GM19023 (cell line): ENCODE measurements around the gene CRYAA.

ENCODE experiments used
- ATAC-seq: cut with Tn5 transposase; IDR thresholded peaks from one replicate; pipeline ENCODE4 v1.9.1; 2021; ENCODE audit warnings: mild to moderate bottlenecking, moderate library complexity; ENCODE audit not compliant: unreplicated experiment

Gene CRYAA

DNA sequence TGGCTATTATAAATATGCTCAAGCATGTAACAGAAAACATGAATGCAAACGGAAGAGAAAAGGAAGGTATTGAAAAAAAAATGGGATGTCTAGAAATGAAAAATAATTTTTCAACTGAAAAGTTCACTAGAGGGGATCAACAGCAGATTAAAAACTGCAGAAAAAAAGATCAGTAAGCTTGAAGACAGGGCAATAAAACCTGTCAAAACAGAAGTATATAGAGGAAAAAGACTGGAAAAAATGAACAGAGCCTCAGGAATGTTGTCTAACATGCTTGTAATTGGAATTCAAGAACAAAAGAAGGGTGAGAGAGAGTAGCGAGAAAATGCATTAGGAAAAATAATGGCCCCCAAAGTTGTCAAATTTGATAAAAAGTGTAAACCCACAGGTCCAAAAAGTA lies 29.6 kb downstream of the CRYAA start:
- no peak for ATAC-seq

- no peak for ATAC-seq
These were observed 32.7 kb downstream of the CRYAA start for GRCh38 chr21:43201491-43201890.

- ATAC-seq: no peak
These were observed 34.8 kb downstream of the CRYAA start for GRCh38 chr21:43203591-43203990.

DNA sequence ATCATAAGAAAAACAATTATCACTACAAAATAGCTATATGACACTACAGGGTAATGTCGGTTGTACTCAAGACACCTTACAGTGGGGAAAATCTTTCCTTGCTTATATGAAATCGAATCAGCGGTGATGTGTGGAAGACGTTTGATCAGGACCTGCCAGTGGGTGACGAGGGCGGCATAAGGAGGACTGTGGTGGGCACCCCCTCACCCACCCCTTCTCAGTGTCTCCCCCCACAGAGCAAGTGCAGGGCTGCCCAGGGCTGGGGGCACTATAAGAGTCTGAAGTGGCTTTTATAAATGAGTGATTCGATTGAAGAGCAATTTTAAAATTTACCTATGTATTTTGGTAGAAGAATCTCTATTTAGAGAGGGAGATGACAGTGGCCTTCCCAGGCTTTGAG lies 35.8 kb downstream of the CRYAA start:
- ATAC-seq: no peak

DNA sequence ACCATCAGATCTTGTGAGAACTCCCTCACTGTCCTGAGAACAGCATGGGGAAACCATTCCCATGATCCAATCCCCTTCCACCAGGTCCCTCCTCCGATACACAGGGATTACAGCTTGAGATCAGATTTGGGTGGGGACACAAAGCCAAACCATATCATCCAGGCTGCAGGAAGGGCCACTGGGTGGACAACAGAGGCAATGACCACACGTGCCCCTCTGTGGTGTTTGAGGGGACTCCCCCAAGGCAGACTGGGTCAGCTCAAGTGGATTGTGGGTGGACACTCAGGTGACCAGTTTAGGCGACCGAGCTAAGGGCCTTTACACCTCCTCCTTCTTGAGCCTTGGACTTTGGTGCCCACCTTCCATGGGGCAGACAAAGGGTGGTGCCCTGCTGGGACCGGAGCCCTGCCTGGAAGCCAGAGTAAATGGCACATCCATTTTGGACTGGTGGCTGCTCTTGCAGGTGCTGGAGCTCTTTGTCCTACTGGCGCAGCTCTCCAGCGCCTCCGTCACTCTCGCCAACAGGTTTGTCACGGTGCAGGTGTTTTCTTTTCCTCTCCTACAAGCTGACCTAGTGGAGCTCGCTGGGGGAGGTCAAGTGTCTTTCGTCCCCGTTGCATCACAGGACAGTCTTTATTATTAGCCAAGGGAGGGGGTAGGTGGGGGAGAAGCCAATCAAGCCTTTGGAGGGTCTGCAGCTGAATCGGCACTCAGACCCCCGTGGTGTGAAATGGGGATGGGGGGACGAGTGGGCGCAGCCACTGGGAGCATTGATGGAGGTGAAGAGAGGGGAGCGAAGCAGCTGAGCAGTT lies 37.6 kb downstream of the CRYAA start:
- no peak for ATAC-seq

DNA sequence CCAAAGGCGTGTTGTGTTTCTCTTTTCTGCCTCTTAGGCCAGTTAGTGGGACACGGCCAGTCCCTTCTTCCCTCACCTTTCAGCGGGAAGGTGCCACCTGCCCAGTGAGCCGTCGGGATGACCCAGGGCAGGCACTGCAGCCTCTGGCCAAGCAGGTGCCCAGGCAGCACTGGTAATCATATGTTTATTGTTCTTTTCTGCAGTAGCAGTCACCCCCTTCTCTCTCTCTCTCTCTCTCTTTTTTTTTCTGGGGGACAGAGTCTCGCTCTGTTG lies 38.2 kb downstream of the CRYAA start:
- ATAC-seq: no peak

DNA sequence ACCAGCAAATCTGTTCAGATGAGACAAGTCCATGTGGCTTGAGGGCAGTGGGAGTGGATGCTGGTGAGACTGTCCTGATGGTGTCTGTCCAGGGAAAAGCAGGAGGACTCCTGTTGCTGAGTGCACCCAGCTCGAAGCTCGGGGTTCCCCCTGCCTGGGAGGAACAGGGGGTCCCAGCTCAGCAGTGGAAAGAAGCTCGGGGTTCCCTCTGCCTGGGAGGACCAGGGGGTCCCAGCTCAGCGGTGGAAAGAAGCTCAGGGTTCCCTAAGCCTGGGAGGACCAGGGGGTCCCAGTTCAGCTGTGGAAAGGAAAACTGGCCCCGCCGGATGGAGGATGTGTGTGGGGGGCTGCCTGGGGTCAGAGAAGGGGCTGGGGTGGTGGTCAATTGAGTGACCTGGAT lies 39.1 kb downstream of the CRYAA start:
- ATAC-seq: no peak

- ATAC-seq: no peak
These were observed 39.9 kb downstream of the CRYAA start for GRCh38 chr21:43208561-43209332.

- ATAC-seq: no peak
These were observed 41.0 kb downstream of the CRYAA start for GRCh38 chr21:43209575-43210453.

DNA sequence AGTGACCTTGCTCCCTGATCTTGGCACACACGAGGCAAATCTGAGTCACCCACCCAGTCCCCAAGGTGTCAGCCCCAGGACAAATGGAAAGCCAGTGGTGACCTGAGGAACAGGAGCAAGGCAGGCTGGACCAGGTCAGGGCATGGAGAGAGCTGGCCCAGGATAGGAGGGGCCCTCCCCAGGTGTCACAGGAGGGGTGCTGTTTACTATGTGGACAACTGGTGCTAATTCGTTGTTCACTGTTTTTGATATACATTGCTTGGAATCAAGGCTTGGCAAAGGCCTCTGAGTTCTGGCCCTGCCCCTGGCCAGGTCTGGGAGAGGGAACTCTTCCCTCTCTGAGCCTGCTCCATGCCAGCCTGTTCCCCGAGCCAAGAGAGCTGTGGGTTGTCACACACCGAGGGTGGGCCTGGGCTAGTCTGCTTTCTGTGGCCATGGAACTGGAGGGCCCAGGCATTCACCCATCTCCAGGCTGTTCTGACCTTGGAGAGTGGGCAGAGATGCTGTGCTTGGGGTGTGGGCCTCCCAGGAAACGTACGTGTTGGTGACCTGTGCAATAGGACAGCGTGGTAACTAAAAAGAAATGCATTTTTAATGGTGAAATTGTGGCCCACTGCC lies 41.8 kb downstream of the CRYAA start:
- ATAC-seq: no peak

- no peak for ATAC-seq
These were observed 42.4 kb downstream of the CRYAA start for GRCh38 chr21:43211072-43211759.

- ATAC-seq: no peak
These were observed 42.9 kb downstream of the CRYAA start for GRCh38 chr21:43211760-43212115.
